WTC11 (cell line): ENCODE data around the gene COBLL1. TPM values are rescaled to one million over a fixed set of nuclear protein-coding genes. Genes with fewer than 3 reads are reported as not detected.

Source experiments
- ATAC-seq: fragments of 200-7000 bp; cut with Tn5 transposase; 2 replicates; pipeline ENCODE4 v1.10.0; 2021; ENCODE audit warnings: mild to moderate bottlenecking, moderate library complexity
- CTCF ChIA-PET: fragments of 300-600 bp; sonication (Branson Sonifier 250); formaldehyde crosslinking; loops from one replicate; lab custom pipeline; 2021; ENCODE audit warnings: antibody characterized with exemption; lab: Charles Lee
- POLR2A ChIA-PET: fragments of 350-600 bp; sonication (Branson Sonifier 250); formaldehyde crosslinking; loops from one replicate; lab custom pipeline; 2021; ENCODE audit warnings: antibody characterized with exemption; lab: Charles Lee
- DNase-seq: peaks from one replicate; pipeline ENCODE4 v3.0.0; 2021; ENCODE audit warnings: low spot score
- H3K27ac Mint-ChIP-seq: 2 replicates; pipeline ENCODE4 v1.8.0; 2021; ENCODE audit warnings: mixed read lengths
- H3K27me3 Mint-ChIP-seq: 2 replicates; pipeline ENCODE4 v1.8.0; 2021; ENCODE audit warnings: low read depth, mild to moderate bottlenecking, moderate library complexity, mixed read lengths
- H3K36me3 Mint-ChIP-seq: 2 replicates; pipeline ENCODE4 v1.8.0; 2021; ENCODE audit warnings: mixed read lengths
- H3K4me1 Mint-ChIP-seq: 2 replicates; pipeline ENCODE4 v1.8.0; 2022; ENCODE audit warnings: mixed read lengths
- H3K4me3 Mint-ChIP-seq: 2 replicates; pipeline ENCODE4 v1.8.0; 2021; ENCODE audit warnings: mild to moderate bottlenecking, moderate library complexity, mixed read lengths
- H3K9me3 Mint-ChIP-seq: 2 replicates; pipeline ENCODE4 v1.8.0; 2021; ENCODE audit warnings: mixed read lengths
- CREB1 ChIP-seq: sonication (generic); formaldehyde crosslinking; IDR thresholded peaks from 2 replicates; pipeline ENCODE4 v1.8.0; 2023; ENCODE audit warnings: mild to moderate bottlenecking, missing genetic modification reagents
- EMX1 ChIP-seq: fragments of 250-450 bp; sonication (Bioruptor Pico); IDR thresholded peaks from 2 replicates; pipeline ENCODE4 v1.8.0; 2021; ENCODE audit warnings: mild to moderate bottlenecking
- FOXP1 ChIP-seq: sonication (generic); formaldehyde crosslinking; IDR thresholded peaks from 2 replicates; pipeline ENCODE4 v1.8.0; 2022; ENCODE audit warnings: missing genetic modification reagents, mild to moderate bottlenecking, moderate library complexity, borderline replicate concordance
- IRF2 ChIP-seq: sonication (generic); formaldehyde crosslinking; IDR thresholded peaks from 2 replicates; pipeline ENCODE4 v1.8.0; 2022; ENCODE audit warnings: low read depth, missing genetic modification reagents, borderline replicate concordance
- JUN ChIP-seq: sonication (generic); formaldehyde crosslinking; IDR thresholded peaks from 2 replicates; pipeline ENCODE4 v1.8.0; 2023; ENCODE audit warnings: mild to moderate bottlenecking, missing genetic modification reagents
- KAT7 ChIP-seq: sonication (generic); formaldehyde crosslinking; IDR thresholded peaks from 2 replicates; pipeline ENCODE4 v1.8.1; 2023; ENCODE audit warnings: missing genetic modification reagents, mild to moderate bottlenecking, borderline replicate concordance
- OVOL2 ChIP-seq: fragments of 250-450 bp; sonication (Bioruptor Pico); IDR thresholded peaks from 2 replicates; pipeline ENCODE4 v1.9.0; 2021; ENCODE audit warnings: mild to moderate bottlenecking, borderline replicate concordance
- RELA ChIP-seq: sonication (generic); formaldehyde crosslinking; IDR thresholded peaks from 2 replicates; pipeline ENCODE4 v1.8.1; 2022; ENCODE audit warnings: missing genetic modification reagents, mild to moderate bottlenecking, borderline replicate concordance
- TEAD4 ChIP-seq: sonication (generic); formaldehyde crosslinking; IDR thresholded peaks from 2 replicates; pipeline ENCODE4 v1.8.0; 2022; ENCODE audit warnings: mild to moderate bottlenecking, missing genetic modification reagents
- ZBTB21 ChIP-seq: sonication (generic); formaldehyde crosslinking; IDR thresholded peaks from 2 replicates; pipeline ENCODE4 v1.8.1; 2023; ENCODE audit warnings: mild to moderate bottlenecking, missing genetic modification reagents, borderline replicate concordance
- ZNF263 ChIP-seq: sonication (generic); formaldehyde crosslinking; IDR thresholded peaks from 2 replicates; pipeline ENCODE4 v1.8.1; 2022; ENCODE audit warnings: low read depth, mild to moderate bottlenecking, moderate library complexity, missing genetic modification reagents
- total RNA-seq: library from RNA; stranded (reverse); gene quantifications from 3 replicates; pipeline ENCODE4 v1.2.3, GENCODE V29; 2021
- TF ChIP-seq, protein P1 (sequence below): sonication (generic); formaldehyde crosslinking; conservative IDR thresholded peaks from 2 replicates; pipeline ENCODE4 v1.8.1; 2023; ENCODE audit warnings: mild to moderate bottlenecking, low read depth, missing genetic modification reagents, moderate library complexity
- TF ChIP-seq, protein P2 (sequence below): sonication (generic); formaldehyde crosslinking; IDR thresholded peaks from 2 replicates; pipeline ENCODE4 v1.8.1; 2023; ENCODE audit warnings: mild to moderate bottlenecking, missing genetic modification reagents
- TF ChIP-seq, protein P3 (sequence below): sonication (generic); formaldehyde crosslinking; IDR thresholded peaks from 2 replicates; pipeline ENCODE4 v1.8.0; 2022; ENCODE audit warnings: mild to moderate bottlenecking, missing genetic modification reagents
- TF ChIP-seq, protein P4 (sequence below): fragments of 250-450 bp; sonication (Bioruptor Pico); conservative IDR thresholded peaks from 2 replicates; pipeline ENCODE4 v1.9.0; 2021; ENCODE audit warnings: mild to moderate bottlenecking
- TF ChIP-seq, protein P5 (sequence below): fragments of 250-450 bp; sonication (Bioruptor Pico); IDR thresholded peaks from 2 replicates; pipeline ENCODE4 v1.9.0; 2021; ENCODE audit warnings: mild to moderate bottlenecking
- TF ChIP-seq, protein P6 (sequence below): sonication (generic); formaldehyde crosslinking; IDR thresholded peaks from 2 replicates; pipeline ENCODE4 v1.8.0; 2022; ENCODE audit warnings: missing genetic modification reagents
- TF ChIP-seq, protein P7 (sequence below): sonication (generic); formaldehyde crosslinking; IDR thresholded peaks from 2 replicates; pipeline ENCODE4 v1.8.1; 2023; ENCODE audit warnings: mild to moderate bottlenecking, missing genetic modification reagents, borderline replicate concordance

COBLL1 gene
- total RNA-seq, 1 experiment from 2014 or later = 5.8 TPM

DNA sequence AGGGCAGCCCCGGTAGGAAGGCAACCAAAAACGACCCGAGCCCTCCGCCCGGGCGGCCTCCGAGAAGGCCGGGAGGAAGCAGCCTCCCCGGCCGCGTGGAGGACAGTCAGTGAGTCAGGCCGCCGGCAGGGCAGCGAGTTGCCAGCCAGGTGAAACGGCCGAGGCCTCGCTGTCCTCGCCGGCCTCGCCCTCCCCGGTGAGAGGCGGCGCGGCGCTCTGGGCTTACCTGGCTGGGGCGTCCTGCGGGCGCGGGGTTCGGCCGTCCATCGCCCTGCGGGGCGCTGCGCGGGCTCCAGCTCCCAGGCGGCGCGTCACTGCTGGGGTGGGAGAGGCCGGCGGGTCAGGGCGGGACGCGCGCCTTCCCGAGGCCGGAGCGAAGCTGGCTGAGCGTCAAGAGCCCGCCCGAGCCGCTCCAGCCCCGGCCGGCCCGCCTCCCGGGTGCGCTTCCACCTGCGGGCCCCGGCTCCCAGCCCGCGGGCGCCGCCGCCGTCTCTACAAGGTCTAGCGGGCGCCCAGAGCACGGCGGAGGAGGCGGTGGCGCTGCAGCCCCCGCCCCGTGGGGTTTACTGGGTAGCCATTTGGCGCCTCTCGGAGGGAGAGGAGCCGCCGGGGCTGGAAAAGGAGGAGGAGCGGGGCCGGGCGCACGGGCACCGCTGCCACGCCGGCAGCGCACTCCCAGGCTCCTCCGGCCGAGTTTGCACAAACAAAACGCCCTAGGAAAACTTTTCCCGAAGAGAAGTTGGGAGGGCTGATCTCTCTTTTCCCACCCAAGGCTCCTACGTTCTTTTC is 499 bp downstream of the COBLL1 start:
- no peaks in the 10 kb centered on the region for H3K36me3 Mint-ChIP-seq
- peak; percentile 76 for DNase-seq
- peak overlapping the region; percentile 84 for H3K4me3 Mint-ChIP-seq
- no peaks in the 10 kb centered on the region for H3K9me3 Mint-ChIP-seq
- H3K27ac Mint-ChIP-seq = no peak overlapping the region
- ATAC-seq = peak; percentile 76
- CTCF ChIA-PET = interaction anchor here (0.5 to 2.3 kb wide), 33 partner anchors 8 to 576 kb away, joined by 3 to 11 read pairs (median 4); no protein-coding TSS in a partner anchor
- peaks cover 20% of the 10 kb centered on the region for H3K4me1 Mint-ChIP-seq
- POLR2A ChIA-PET = interaction anchor here (1.0 to 1.2 kb wide), 2 partner anchors 10 to 219 kb away, joined by 3 read pairs; partner anchors contain the start of gene GRB14
- H3K27me3 Mint-ChIP-seq = peaks cover 13% of the 10 kb centered on the region
- TF ChIP-seq, protein P1, sequence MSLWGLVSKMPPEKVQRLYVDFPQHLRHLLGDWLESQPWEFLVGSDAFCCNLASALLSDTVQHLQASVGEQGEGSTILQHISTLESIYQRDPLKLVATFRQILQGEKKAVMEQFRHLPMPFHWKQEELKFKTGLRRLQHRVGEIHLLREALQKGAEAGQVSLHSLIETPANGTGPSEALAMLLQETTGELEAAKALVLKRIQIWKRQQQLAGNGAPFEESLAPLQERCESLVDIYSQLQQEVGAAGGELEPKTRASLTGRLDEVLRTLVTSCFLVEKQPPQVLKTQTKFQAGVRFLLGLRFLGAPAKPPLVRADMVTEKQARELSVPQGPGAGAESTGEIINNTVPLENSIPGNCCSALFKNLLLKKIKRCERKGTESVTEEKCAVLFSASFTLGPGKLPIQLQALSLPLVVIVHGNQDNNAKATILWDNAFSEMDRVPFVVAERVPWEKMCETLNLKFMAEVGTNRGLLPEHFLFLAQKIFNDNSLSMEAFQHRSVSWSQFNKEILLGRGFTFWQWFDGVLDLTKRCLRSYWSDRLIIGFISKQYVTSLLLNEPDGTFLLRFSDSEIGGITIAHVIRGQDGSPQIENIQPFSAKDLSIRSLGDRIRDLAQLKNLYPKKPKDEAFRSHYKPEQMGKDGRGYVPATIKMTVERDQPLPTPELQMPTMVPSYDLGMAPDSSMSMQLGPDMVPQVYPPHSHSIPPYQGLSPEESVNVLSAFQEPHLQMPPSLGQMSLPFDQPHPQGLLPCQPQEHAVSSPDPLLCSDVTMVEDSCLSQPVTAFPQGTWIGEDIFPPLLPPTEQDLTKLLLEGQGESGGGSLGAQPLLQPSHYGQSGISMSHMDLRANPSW (CRISPR knock-in tag) = no peak
- TF ChIP-seq TEAD4 (0 out of 2 replicates have a peak, but pooled peaks have one; percentile 12), OVOL2 (CRISPR knock-in tag) (no peak), JUN (CRISPR knock-in tag) (peak; percentile 35; the same call in 1 of the 2 replicates), FOXP1 (CRISPR knock-in tag) (no peak; the same call in 1 of the 2 replicates), ZNF263 (CRISPR knock-in tag) (no peak), ZBTB21 (no peak), RELA (no peak), IRF2 (0 out of 2 replicates have a peak, but pooled peaks have one; percentile 47), EMX1 (CRISPR knock-in tag) (no peak), KAT7 (peak; percentile 29; the same call in 1 of the 2 replicates), CREB1 (CRISPR knock-in tag) (no peak)
- TF ChIP-seq, protein P2, sequence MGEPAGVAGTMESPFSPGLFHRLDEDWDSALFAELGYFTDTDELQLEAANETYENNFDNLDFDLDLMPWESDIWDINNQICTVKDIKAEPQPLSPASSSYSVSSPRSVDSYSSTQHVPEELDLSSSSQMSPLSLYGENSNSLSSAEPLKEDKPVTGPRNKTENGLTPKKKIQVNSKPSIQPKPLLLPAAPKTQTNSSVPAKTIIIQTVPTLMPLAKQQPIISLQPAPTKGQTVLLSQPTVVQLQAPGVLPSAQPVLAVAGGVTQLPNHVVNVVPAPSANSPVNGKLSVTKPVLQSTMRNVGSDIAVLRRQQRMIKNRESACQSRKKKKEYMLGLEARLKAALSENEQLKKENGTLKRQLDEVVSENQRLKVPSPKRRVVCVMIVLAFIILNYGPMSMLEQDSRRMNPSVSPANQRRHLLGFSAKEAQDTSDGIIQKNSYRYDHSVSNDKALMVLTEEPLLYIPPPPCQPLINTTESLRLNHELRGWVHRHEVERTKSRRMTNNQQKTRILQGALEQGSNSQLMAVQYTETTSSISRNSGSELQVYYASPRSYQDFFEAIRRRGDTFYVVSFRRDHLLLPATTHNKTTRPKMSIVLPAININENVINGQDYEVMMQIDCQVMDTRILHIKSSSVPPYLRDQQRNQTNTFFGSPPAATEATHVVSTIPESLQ (CRISPR knock-in tag) = no peak
- TF ChIP-seq, protein P3, sequence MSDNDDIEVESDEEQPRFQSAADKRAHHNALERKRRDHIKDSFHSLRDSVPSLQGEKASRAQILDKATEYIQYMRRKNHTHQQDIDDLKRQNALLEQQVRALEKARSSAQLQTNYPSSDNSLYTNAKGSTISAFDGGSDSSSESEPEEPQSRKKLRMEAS = peak; percentile 36; the same call in 1 of the 2 replicates
- TF ChIP-seq, protein P4, sequence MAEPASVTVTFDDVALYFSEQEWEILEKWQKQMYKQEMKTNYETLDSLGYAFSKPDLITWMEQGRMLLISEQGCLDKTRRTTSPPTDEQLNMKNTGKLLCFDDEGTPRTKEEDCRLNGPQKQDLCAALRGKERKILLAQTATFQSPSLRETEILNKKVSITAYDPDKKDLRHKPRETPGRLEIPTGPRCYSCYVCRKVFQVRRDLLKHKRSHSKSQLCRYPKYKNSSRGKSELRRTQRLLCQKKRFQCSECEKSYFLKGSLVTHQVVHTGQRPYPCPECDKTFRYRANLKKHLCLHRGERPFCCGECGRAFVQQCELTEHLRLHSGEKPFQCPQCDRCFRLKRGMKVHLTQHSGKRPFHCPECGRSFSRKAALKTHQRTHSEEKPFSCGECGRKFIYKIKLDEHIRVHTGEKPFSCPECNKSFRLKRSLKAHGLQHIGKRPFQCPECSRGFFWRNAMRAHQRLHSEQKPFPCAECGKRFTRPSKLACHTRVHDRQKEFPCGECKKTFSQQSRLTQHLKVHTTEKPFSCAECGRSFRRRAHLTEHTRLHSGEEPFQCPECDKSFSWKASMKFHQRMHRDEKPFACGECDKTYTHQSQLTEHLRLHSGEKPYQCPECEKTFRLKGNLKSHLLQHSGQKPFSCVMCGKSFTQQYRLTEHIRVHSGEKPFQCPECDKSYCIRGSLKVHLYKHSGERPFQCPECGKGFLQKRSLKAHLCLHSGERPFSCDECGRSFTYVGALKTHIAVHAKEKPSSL = no peak
- TF ChIP-seq, protein P5, sequence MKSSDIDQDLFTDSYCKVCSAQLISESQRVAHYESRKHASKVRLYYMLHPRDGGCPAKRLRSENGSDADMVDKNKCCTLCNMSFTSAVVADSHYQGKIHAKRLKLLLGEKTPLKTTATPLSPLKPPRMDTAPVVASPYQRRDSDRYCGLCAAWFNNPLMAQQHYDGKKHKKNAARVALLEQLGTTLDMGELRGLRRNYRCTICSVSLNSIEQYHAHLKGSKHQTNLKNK = no peak
- TF ChIP-seq, protein P6, sequence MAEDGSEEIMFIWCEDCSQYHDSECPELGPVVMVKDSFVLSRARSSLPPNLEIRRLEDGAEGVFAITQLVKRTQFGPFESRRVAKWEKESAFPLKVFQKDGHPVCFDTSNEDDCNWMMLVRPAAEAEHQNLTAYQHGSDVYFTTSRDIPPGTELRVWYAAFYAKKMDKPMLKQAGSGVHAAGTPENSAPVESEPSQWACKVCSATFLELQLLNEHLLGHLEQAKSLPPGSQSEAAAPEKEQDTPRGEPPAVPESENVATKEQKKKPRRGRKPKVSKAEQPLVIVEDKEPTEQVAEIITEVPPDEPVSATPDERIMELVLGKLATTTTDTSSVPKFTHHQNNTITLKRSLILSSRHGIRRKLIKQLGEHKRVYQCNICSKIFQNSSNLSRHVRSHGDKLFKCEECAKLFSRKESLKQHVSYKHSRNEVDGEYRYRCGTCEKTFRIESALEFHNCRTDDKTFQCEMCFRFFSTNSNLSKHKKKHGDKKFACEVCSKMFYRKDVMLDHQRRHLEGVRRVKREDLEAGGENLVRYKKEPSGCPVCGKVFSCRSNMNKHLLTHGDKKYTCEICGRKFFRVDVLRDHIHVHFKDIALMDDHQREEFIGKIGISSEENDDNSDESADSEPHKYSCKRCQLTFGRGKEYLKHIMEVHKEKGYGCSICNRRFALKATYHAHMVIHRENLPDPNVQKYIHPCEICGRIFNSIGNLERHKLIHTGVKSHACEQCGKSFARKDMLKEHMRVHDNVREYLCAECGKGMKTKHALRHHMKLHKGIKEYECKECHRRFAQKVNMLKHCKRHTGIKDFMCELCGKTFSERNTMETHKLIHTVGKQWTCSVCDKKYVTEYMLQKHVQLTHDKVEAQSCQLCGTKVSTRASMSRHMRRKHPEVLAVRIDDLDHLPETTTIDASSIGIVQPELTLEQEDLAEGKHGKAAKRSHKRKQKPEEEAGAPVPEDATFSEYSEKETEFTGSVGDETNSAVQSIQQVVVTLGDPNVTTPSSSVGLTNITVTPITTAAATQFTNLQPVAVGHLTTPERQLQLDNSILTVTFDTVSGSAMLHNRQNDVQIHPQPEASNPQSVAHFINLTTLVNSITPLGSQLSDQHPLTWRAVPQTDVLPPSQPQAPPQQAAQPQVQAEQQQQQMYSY (CRISPR knock-in tag) = no peak
- TF ChIP-seq, protein P7, sequence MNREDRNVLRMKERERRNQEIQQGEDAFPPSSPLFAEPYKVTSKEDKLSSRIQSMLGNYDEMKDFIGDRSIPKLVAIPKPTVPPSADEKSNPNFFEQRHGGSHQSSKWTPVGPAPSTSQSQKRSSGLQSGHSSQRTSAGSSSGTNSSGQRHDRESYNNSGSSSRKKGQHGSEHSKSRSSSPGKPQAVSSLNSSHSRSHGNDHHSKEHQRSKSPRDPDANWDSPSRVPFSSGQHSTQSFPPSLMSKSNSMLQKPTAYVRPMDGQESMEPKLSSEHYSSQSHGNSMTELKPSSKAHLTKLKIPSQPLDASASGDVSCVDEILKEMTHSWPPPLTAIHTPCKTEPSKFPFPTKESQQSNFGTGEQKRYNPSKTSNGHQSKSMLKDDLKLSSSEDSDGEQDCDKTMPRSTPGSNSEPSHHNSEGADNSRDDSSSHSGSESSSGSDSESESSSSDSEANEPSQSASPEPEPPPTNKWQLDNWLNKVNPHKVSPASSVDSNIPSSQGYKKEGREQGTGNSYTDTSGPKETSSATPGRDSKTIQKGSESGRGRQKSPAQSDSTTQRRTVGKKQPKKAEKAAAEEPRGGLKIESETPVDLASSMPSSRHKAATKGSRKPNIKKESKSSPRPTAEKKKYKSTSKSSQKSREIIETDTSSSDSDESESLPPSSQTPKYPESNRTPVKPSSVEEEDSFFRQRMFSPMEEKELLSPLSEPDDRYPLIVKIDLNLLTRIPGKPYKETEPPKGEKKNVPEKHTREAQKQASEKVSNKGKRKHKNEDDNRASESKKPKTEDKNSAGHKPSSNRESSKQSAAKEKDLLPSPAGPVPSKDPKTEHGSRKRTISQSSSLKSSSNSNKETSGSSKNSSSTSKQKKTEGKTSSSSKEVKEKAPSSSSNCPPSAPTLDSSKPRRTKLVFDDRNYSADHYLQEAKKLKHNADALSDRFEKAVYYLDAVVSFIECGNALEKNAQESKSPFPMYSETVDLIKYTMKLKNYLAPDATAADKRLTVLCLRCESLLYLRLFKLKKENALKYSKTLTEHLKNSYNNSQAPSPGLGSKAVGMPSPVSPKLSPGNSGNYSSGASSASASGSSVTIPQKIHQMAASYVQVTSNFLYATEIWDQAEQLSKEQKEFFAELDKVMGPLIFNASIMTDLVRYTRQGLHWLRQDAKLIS = no peak
